NCI-H82 treated with DMSO at 0.1 percent for 48 hours (cell line): Measurements from ENCODE around the gene ABCE1.
A peak's percentile ranks its signal among the peaks of the same experiment; 100 is the strongest.
"Not testable (repeated sequence)": the region's sequence is repeated elsewhere in the genome, so short reads cannot be mapped to it uniquely, and the experiment has no call there.

Source experiments
- DNase-seq: peaks from one replicate; lab custom pipeline; 2025; ENCODE audit not compliant: unreplicated experiment; lab: John Stamatoyannopoulos, UW

ABCE1 gene

DNA sequence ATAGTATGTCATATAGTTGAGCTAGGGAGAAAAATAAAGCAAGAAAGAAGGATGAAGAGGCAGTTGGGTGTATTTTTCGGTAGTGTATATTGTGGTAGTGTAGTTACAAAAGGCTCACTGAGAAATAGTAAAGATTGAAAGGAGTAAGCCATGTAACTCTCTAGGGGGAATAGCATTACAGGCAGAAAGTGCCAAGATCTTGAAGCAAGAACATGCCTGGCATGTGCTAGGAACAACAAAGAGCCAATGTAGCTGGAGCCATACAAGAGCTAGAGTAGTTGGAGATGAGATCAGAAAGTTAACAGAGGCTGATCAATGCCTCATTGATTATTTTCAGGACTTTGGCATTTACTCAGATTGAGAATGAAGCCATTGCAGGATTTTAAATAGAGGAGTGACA lies 3.0 kb downstream of the ABCE1 start:
- DNase-seq, result no peak

DNA sequence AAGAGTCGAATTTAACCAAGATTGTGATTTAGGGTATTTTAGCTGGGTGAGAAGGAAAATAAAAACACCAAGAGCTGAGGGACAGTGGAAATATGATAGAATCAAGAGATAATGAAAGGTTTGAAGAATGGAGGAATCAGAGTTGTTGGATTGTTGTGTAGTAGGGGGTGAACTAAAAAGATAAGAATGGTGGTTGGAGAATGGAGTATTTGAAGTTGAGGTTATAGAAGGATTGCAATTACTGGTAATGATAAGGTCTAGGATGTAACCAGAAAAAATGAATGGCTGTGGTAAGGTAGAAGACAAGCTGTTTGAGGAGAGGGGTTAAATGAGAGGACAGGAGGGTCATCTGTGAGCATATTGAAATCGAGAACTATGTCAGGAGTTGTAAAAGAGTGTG lies 4.5 kb downstream of the ABCE1 start:
- DNase-seq, result no peak

DNA sequence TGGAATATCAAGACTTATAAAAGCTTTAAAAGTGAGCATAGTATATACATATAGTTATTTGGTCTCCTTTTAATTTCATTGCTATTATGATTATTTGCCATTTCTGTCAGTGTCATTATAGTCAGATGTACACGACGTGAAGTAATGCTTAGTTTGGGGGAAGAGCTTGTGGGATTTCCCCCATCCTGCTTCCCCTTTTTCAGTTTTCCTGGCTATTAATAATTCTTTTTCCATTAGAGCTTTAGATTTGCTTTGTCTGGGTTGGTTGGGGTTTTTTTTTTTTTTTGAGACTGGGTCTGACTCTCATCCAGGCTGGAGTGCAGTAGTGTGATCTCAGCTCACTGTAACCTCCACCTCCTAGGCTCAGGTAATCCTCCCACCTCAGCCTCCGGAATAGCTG lies 5.4 kb downstream of the ABCE1 start:
- DNase-seq, result no peak

GRCh38 chr4:145107126-145107525 lies 9.0 kb downstream of the ABCE1 start:
- no peak for DNase-seq

DNA sequence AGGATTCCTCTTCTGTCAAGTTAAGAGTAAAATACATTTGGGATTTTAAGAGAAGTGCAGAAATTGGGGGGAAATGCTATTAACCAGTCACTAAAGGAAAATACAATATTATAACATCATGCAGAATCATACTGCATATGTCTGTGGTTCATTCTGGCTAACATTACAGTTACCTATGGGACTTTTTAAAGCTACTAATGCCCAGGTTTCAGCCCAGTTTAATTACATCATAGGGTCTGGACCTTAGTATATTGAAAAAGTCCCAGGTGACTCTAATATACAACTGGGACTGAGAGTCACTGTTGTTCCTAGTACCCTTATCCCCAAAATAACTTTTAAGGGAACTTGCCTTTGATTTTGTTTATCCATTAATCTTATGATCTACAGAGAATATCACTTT lies 10.0 kb downstream of the ABCE1 start:
- no peak for DNase-seq

- DNase-seq, result no peak
These were observed 27.3 kb downstream of the ABCE1 start for GRCh38 chr4:145125396-145125795.

DNA sequence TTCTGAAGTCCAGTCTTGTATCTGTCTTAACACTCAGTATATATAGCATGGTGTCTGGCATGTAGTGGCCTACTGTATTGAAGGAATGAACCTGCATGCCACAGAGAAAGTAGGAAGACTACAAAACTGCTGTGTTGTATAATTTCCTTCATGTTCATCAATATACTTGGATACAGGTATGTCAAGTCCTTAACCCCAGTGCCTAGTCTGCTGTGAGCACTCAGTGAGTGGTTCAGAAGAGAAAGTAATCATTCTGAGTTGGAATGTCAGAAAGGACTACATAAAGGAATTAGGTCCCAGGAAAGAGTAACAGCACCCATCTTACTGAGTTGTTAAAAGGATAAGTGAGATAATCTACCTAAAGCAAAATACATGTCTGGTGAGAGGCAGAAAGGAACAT lies 32.0 kb downstream of the ABCE1 start:
- DNase-seq, result peak; percentile 74

DNA sequence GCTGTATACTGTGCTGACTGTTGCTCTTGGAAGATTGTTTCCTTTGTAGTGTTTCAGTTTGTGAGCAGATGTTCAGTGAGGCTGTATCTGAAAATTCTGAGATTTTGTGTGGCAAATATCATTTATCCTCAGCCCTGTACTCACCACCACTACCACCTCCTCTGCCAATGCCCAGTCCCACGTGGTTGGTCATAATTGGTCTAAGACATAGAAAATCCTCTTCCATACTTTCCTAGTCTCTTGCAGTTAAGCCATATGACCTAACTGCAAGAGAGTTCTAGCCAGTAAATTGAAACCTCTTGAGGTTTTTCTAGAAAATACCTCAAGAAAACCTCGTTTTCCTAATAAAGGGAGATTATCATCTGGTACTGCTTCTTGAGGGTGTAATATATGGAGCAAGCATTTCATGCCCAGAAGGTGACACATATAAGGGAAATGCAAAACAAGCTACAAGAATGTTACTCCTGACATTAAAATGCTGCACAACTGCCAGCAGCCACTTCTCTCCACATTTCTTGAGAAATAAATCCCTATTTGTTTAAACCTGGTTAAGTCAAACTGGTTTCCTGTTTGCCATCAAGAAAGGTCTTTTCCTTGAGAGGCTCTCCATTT lies 32.8 kb downstream of the ABCE1 start:
- DNase-seq, result no peak

GRCh38 chr4:145131848-145132247 lies 33.7 kb downstream of the ABCE1 start:
- DNase-seq, result no peak

DNA sequence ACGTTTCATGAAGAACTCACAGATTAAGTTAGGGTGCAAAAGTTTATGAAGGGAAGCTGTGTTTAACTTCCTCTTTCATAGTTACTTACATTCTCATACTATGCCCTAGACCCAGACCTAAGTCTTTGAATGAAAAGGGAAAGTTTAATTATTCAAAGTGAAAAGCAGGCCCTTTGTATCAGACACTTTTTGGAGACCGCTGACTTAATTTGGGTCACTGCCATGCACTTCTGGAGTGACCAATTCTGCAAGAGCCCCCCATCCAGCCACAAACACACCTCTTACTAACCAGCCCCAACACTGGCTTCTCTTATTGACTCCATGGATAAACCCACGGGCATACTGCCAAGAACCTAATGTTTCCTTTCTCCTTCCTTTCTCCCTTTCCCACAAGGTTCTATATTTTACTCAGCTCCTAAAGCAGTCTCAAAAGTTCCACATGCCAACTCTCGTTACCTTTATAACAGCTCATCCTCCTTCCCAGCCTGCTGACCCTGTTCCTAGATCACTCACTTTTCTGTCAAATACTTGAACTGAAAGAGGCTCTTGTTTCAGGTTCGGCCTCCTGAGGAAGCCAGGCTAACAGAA lies 34.5 kb downstream of the ABCE1 start:
- DNase-seq, result no peak

- DNase-seq, result not testable (repeated sequence)
These were observed 38.1 kb downstream of the ABCE1 start for GRCh38 chr4:145136219-145136618.

DNA sequence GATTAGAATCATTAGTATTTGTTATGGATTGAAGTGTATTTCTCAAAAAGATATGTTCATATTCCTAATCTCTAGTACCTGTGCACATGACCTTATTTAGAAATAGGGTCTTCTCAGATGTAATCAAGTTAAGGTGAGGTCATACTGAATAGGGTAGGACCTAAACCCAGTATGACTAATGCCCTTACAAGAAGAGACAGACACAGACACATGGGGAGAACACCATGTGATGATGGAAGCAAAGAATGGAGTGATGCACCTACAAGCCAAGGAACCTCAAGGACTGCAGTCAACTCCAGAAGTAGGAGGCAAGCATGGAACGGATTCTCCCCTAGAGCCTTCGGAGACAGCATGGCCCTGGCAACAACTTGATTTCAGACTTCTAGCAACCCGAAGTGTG lies 50.9 kb downstream of the ABCE1 start:
- no peak for DNase-seq

DNA sequence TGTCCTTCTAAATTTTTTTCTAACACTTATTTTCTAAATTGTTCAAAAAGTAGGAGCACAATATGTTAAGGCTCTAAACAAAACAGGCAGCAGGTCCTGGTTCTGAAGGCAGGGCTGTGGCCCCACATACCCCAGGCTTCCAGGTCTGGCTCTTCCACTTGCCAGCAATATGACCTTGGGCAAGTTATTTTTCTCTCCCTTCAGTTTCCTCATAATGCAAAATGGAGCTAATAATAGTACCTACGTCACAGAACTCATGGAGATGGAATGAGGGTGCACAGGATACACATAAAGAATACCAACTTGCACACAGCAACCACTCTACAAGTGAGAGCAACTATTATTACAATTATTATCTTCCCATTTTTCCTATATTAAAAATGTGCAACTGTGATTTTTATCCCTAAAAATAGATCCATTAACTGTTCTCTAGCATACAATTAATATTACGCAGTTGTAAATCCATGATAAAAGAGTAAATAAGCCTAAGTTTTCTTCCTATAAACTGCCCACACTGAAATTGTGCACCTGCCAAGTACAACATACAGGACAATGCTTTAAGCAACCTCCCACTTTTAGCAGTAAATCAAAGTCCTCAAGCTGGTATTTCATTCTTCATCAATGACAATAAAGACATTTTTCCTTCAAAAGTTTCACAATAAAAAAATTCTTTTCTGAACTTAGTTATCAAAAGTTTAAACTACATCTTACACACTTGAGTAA lies 55.2 kb downstream of the ABCE1 start:
- no peak for DNase-seq

- no peak for DNase-seq
These were observed 55.8 kb downstream of the ABCE1 start for GRCh38 chr4:145153904-145154298.

- DNase-seq, result no peak
These were observed 56.5 kb downstream of the ABCE1 start for GRCh38 chr4:145154573-145154972.

DNA sequence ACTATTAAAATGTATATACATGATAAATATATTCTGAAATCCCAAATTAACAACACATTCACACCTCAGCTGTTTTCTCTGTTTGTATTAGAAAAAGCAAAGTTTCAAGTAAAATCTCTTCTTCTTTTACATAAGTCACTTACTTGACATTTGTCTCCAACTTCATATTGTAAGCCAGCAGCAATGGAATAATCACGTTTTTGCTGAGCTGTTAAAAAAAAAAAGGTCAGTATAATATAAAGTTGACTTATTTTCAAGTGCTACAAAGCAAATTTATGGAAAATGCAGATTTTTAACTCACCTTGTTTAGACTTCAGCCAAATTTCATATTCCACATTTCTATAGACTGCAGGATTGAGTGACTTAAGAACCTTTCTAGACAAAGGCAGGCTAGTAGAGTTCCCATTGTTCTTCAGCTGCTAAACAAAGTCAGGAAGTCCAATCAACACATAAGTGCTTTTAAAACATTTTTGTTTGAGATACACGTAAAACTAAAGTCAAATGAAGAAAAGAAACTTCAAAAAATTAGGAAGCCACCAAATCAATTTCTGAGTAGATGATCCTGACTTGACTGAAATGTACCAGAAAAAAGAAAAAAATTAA lies 57.3 kb downstream of the ABCE1 start:
- no peak for DNase-seq

DNA sequence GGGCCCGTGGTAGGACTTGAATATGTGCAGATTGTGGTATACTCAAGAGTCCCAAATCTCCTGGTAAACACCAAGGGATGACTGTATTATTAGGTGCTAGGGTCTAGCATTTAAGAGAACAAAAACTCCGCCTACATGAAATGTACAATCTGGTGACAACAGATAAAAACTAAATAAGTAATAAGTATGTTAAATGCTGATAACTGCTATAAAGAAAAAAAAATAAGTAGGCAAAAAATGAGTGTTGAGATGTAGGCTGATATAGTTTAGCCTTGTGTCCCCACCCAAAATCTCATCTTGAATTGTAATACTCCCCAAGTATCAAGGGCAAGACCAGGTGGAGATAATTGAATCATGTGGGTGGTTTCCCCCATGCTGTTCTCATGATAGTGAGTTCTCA lies 58.9 kb downstream of the ABCE1 start:
- no peak for DNase-seq

- no peak for DNase-seq
These were observed 63.4 kb downstream of the ABCE1 start for GRCh38 chr4:145161549-145161948.

DNA sequence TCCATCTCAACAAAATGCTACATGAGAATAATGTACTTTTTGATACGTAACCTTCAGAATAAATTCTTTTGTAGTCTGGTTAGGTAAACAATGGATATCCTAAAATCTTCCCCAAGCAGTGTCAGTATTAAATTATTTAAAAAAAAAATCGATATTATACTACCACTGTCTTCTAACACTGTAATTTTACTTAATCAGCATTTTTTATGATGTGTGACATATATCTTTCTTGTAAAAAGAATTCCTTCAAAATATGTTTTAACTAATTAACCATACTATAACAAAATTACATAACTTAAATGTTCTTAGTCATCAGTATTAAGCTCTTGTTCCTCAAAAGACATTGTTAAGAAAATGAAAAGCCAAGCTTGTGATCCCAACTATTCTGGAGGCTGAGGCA lies 69.8 kb downstream of the ABCE1 start:
- DNase-seq, result no peak

GRCh38 chr4:145168581-145169187 lies 70.6 kb downstream of the ABCE1 start:
- DNase-seq, result no peak

GRCh38 chr4:145170223-145170622 lies 72.1 kb downstream of the ABCE1 start:
- no peak for DNase-seq

DNA sequence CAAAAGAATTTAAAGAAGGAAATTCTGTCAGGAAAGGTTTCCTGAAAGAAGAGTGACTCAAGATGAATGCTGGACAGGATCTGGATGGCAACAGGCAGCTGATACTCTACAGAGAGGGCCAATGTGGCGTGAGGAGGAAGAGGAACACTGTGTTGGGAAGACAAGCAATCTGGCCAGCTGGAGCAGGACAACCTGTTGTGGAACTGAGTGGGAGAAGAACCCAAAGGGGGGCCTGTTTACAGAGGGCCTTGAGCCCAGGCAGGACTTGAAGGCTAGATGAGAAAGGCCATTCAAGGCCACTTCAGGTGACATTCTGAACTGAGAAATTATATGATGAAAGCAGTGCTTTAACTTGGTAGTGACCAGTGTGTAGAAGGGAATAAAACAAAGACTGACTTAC lies 73.8 kb downstream of the ABCE1 start:
- DNase-seq, result no peak
